GM21717 (cell line): ENCODE results near the gene HLA-DRA.

ENCODE experiments used
- ATAC-seq: cut with Tn5 transposase; IDR thresholded peaks from one replicate; pipeline ENCODE4 v1.9.1; 2021; ENCODE audit warnings: mild to moderate bottlenecking, moderate library complexity; ENCODE audit not compliant: unreplicated experiment

The HLA-DRA gene

GRCh38 chr6:32473376-32474348, 34.0 kb downstream of the HLA-DRA start:
- peak; percentile 86 for ATAC-seq

- ATAC-seq: no peak
Observed at GRCh38 chr6:32475392-32476206, 35.9 kb downstream of the HLA-DRA start.

GRCh38 chr6:32483968-32484613, 44.4 kb downstream of the HLA-DRA start:
- ATAC-seq: no peak

GRCh38 chr6:32484614-32484998, 44.9 kb downstream of the HLA-DRA start:
- no peak for ATAC-seq

- no peak for ATAC-seq
Observed at GRCh38 chr6:32488083-32488482, 48.4 kb downstream of the HLA-DRA start.

- ATAC-seq: no peak
Observed at GRCh38 chr6:32491700-32492099, 52.0 kb downstream of the HLA-DRA start.

- ATAC-seq: no peak
Observed at GRCh38 chr6:32492351-32492750, 52.7 kb downstream of the HLA-DRA start.
